ENCODE data around the gene ADAMTSL5.
"Not testable (repeated sequence)": the region's sequence is repeated elsewhere in the genome, so short reads cannot be mapped to it uniquely, and the experiment has no call there.

Gene ADAMTSL5

DNA sequence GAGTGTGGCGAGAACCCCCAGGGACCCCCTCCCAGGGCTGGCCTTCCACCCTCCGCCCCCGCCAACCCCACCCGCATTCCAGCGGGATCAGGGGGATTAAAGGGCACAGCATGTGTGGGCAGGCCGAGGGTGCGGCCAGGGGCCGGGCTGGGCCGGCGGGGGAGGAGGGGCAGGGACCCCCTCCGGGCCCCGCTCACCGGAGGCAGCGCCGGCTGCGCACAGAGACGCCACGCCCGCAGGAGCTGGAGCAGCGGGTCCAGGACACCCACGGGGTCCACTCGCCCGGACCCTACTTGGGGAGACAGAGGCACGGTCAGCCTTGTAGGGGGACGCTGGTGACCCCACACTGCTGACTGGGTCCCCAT, 2.4 kb downstream of the ADAMTSL5 start:
- no peak for ATAC-seq
- Mint-ChIP-seq H3K4me1 (peaks cover 37% of the 10 kb centered on the region), H3K9me3 (no peaks in the 10 kb centered on the region), H3K4me3 (no peak overlapping the region), H3K27ac (no peak overlapping the region), H3K36me3 (peaks cover 14% of the 10 kb centered on the region)
- no peak for DNase-seq (ENCODE audit: low spot score in 2 of 2)

DNA sequence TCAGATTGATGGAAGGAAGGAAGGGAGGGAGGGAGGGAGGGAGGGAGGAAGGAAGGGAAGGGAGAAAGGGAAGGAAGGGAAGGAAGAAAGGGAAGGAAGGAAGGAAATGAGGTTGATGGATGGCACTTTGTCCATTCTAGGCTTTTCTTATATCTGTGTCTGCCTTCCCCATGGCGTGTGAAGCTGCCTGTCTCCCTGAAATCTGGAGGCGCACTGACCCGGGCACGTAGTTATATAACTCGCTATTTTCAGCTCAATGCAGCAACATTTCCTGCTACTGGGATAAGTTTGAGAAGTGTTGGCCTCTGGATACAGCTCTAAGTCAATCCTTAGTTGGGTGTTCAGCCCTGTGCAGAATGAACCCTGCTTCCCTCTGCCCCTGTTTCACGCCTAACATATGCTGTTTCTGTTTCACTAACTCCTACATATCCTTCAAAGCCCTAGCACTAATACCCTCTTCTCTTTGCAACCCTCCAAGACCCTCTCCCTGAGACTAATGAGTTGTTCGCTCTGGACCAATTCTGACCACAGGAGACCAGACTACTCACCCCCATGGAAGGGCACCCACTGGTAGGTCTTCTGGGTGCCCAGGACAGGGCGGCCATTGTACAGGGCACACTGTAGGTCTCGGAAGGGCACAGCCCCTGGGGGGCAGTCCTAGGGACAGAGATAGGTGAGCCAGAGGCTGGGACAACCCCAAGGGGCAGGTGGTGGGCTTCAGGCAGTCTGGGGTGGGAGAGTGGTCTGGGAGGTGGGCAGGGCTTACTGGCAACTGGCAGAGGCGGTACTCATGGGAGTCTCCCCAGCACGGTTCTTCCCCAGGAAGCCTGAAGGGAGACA, 3.0 kb downstream of the ADAMTSL5 start:
- DNase-seq (ENCODE audit: low spot score in 2 of 2) (no peak), ATAC-seq (no peak)
- peak overlapping the region; percentile 21 for H3K27ac Mint-ChIP-seq
- H3K4me1 Mint-ChIP-seq = peaks cover 37% of the 10 kb centered on the region
- no peak overlapping the region for H3K4me3 Mint-ChIP-seq
- H3K9me3 Mint-ChIP-seq = no peaks in the 10 kb centered on the region
- H3K36me3 Mint-ChIP-seq = peaks cover 14% of the 10 kb centered on the region

DNA sequence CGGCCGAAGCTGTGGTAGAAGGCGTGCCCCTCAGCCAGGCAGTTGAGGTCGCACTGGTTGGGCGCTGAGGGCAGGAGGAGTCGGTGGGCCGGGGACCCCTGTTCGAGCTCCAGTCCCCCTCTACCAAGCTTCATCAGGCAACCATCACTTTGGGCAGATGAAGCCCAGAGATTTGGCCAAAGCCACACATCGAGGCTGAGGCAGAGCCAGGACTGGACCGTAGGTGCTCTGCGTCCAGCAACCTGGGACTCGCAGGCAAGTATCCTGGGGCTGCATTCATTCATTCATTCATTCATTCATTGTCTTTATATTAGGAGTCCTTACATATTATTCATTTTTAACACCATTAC, 4.3 kb downstream of the ADAMTSL5 start:
- Mint-ChIP-seq H3K9me3 (no peaks in the 10 kb centered on the region), H3K4me3 (peak overlapping the region; percentile 82), H3K4me1 (peaks cover 31% of the 10 kb centered on the region), H3K36me3 (peaks cover 6% of the 10 kb centered on the region), H3K27ac (no peak overlapping the region)
- DNase-seq (ENCODE audit: low spot score in 2 of 2) = no peak
- no peak for ATAC-seq

DNA sequence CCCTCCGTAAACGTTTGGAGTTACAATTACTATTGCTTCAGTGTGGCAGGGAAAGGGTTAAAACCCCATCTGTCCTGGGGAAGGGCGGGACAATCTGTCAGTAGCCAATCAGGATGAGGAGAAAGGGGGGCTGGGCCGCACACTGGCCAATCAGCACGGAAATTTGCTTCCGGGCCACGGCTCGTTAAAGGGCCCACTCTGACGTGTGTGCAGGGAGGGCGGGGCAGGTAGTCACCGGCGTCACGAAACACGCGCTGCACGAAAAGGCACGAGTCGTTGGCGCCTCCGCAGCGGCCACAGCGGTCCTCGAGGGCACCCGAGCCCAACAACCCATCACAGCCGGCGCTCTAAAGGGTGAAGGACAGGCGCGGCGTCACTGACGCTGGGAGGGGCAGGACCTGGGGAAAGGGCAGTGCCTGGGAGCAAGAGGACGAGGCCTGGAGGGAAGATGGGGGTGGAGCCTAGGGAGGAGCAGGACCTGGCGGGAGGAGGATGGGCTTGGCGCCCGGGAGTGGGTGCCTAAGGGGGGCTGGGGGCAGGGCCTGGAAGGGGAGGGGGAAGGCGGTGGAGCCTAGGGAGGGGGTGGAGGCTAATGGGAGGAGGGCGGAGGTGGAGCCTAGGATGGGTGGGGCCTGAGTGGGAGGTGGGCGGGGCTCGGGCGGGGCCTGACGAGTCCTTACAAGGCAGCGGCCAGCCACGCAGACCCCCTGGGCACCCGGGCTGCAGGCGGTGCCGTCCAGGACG, 4.9 kb downstream of the ADAMTSL5 start:
- DNase-seq (ENCODE audit: low spot score in 2 of 2) (peak; percentile 70 to 93), ATAC-seq (peak; percentile 91)
- Mint-ChIP-seq H3K9me3 (no peaks in the 10 kb centered on the region), H3K36me3 (peaks cover 6% of the 10 kb centered on the region), H3K27ac (peak overlapping the region; percentile 83), H3K4me3 (peak overlapping the region; percentile 82), H3K4me1 (peaks cover 31% of the 10 kb centered on the region)

DNA sequence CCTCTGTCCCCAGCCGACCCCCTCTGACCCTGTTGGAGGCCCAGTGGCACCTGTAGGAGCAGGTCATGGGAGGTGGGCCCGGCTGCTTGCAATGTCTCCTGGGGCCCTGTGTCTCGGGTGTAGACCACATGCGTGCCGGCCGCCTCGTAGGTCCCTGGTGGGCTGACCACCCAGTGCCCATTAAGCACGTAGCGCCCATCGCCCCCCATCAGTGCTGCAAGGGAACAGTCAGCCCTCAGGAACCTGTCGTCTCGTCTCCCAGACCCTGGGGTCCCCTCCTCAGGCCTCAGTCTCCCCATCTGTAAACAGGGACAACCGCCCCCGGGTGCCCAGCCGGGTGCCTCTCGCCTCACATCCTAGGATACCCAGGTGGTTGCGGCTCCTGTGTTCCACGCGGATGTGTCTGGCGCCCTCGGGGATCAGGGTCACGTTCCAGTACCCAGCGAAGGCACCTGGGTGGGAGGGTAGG, 5.6 kb downstream of the ADAMTSL5 start:
- H3K9me3 Mint-ChIP-seq = no peaks in the 10 kb centered on the region
- no peak for ATAC-seq
- H3K4me3 Mint-ChIP-seq = peak overlapping the region; percentile 82
- H3K4me1 Mint-ChIP-seq = peaks cover 25% of the 10 kb centered on the region
- no peak for DNase-seq (ENCODE audit: low spot score in 2 of 2)
- H3K36me3 Mint-ChIP-seq = peaks cover 6% of the 10 kb centered on the region
- peak overlapping the region; percentile 83 for H3K27ac Mint-ChIP-seq

DNA sequence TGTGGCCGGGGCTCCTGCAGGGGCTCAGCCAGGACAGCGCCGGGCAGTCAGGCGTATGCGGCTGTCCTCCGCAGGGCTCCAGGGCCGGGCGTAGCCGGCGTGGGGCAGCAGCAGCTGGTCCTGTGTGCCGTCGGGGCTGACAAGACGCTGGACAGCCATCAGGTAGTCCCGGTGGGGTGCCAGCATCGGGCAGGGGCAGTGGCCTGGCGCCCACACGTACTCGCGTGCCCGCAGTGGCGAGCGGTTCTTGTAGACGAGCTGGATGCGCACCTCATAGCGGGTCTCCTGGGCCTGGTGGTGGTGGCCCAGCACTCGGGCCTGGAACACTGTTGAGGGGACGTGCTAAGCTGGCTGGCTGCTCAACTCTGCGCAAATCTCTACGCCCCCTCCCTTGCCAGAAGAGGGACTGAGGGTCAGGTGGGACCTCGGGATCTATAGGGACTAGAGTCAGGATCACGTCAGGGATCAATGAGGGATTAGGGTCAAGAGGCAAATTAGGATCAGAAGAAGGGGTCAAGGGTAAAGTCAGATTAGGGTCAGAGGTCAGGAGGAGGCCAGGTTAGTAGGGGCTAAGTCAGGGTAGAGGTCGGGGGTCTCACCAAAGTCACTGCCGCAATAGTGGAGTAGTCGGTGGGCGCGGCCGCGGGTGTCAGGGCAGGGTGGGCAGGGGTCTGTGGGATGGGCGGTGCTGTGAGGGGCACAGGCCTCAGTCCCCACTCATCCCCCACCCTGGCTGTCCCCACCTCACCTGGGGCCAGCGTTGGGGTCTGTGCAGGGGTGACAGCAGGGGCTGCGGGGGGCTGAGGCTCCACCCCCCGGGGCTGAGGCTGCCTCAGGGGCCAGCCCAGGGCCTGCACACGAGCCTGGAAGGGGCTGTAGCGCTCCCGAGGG, 6.6 kb downstream of the ADAMTSL5 start:
- ATAC-seq = no peak
- no peak overlapping the region for H3K27ac Mint-ChIP-seq
- H3K36me3 Mint-ChIP-seq = peaks cover 6% of the 10 kb centered on the region
- no peak overlapping the region for H3K4me3 Mint-ChIP-seq
- H3K9me3 Mint-ChIP-seq = no peaks in the 10 kb centered on the region
- peaks cover 24% of the 10 kb centered on the region for H3K4me1 Mint-ChIP-seq
- DNase-seq (ENCODE audit: low spot score in 2 of 2) = no peak

DNA sequence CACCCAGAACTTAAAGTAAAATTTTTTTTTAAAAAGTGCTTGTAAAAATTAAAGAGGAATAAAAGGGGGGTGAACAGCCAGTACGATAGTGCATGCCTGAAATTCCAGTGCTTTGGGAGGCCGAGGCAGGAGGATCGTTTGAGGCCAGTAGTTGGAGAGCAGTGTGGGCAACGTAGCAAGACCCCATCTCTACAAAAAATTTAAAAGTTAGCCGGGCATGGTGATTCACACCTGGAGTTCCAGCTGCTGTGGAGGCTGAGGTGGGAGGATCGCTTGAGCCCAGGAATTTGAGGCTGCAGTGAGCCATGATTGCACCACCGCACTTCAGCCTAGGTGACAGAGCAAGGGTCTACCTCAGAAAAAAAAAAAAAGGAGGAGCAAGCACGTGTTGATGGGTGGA, 7.8 kb downstream of the ADAMTSL5 start:
- Mint-ChIP-seq H3K4me3 (no peak overlapping the region), H3K36me3 (peaks cover 6% of the 10 kb centered on the region), H3K27ac (no peak overlapping the region), H3K9me3 (no peaks in the 10 kb centered on the region), H3K4me1 (peaks cover 22% of the 10 kb centered on the region)
- ATAC-seq = no peak
- no peak for DNase-seq (ENCODE audit: low spot score in 2 of 2)

DNA sequence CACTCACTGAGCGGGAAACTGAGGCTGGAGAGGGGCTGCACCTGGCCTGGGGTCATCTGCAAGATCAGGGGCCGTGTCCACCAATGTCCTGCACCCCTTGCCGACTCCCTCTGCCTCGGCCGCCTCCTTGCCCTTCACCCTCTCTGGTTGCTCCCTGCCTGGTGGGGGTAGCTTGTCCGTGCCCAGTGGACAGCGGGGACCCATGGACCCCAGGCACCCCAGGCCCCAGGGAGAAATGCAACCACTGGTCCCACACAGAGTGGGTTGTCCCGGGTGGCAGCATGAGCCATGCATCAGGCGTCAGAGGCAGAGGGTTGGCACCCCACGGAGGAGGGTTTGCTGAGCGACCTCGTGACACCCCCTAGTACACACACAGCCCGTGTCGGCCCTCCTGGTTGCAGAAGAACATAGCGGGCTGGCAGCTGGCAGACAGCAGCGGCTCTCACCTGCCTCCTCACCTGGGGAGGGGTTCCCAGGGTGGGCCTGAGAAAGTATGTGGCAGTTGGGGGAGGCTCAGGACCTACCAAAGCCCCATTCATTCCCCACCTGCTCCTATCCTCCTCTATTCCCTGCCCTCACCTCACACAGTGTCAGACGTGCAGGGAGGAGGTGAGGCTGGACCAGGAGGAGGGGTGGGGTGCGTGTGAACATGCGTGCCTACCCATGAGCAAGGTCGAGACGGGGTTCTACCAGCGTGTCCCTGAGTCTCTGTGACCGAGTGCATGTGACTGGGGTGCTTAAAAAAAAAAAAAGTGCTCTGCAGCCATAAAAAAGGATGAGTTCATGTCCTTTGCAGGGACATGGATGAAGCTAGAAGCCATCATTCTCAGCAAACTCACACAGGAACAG, 8.7 kb downstream of the ADAMTSL5 start:
- ATAC-seq (no peak), DNase-seq (ENCODE audit: low spot score in 2 of 2) (no peak)
- no peak overlapping the region for H3K4me3 Mint-ChIP-seq
- H3K9me3 Mint-ChIP-seq = no peaks in the 10 kb centered on the region
- peaks cover 6% of the 10 kb centered on the region for H3K36me3 Mint-ChIP-seq
- H3K27ac Mint-ChIP-seq = no peak overlapping the region
- H3K4me1 Mint-ChIP-seq = peaks cover 15% of the 10 kb centered on the region

DNA sequence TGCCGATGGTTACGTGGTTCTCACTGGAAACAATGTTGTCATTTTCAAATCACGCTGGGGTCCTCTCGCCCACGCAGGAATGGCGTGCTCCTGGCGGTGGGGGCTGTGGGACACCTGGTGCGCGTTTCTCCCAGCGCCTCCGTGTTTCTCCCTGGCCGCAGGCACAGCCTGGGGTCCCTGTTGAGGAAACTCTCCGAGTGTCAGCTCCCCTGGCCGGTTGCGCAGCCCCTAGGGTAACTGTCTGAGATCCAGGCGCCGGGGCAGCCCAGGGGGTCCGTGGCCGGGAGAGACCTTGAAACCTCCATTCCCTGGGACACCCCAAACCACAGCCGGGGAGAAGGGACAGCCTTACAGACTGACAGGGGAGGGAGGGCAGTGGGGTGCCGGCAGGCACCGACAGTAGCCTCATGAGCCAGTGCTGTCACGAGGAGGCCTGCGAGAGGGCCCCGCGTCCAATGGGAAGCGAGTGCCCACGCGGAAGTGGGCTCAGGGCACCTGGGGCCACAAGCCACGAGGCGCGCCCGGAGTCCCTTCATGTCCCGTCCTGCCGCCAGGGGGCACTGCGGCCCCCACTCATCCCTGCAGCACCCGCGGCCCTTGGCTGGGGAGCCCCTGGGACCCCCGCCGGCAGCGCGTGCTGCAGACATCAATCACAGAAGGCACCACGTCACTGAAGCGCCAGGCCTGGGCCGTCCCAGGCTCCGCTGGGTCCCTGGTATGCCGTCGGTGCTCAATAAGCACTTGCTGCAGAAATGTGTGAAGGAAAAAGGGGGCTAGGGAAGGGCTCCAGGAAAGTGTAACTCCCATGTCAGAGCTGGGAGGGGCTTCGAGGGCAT, 9.5 kb downstream of the ADAMTSL5 start:
- peaks cover 15% of the 10 kb centered on the region for H3K4me1 Mint-ChIP-seq
- H3K4me3 Mint-ChIP-seq = no peak overlapping the region
- ATAC-seq (peak; percentile 65), DNase-seq (ENCODE audit: low spot score in 2 of 2) (peak; percentile 63 to 86)
- H3K9me3 Mint-ChIP-seq = no peaks in the 10 kb centered on the region
- H3K27ac Mint-ChIP-seq = no peak overlapping the region
- H3K36me3 Mint-ChIP-seq = peaks cover 6% of the 10 kb centered on the region

DNA sequence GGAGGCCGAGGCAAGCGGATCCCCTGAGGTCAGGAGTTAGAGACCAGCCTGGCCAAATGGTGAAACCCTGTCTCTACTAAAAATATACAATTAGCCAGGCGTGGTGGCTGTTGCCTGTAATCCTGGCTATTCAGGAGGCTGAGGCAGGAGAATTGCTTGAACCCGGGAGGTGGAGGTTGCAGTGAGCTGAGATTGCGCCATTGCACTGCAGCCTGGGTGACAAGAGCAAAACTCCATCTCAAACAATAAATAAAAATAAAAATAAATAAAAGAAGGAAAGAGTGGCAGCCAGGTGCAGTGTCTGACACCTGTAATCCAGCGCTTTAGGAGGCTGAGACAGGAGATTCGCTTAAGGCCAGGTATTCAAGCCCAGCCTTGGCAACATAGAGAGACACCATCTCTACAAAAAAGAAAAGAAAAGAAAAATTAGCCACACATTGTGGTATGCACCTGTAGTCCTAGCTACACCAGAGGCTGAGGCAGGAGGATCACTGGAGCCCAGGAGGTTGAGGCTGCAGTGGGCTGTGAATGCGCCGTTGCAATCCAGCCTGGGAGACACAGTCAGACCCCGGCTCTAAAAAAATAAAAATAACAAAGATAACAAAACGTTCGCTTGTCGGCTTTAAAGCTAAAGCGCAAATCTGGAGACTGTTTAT, 10.3 kb downstream of the ADAMTSL5 start:
- Mint-ChIP-seq H3K9me3 (no peaks in the 10 kb centered on the region), H3K4me1 (peaks cover 9% of the 10 kb centered on the region), H3K4me3 (no peak overlapping the region), H3K36me3 (peaks cover 2% of the 10 kb centered on the region), H3K27ac (no peak overlapping the region)
- DNase-seq (ENCODE audit: low spot score in 2 of 2) (no peak), ATAC-seq (no peak)

DNA sequence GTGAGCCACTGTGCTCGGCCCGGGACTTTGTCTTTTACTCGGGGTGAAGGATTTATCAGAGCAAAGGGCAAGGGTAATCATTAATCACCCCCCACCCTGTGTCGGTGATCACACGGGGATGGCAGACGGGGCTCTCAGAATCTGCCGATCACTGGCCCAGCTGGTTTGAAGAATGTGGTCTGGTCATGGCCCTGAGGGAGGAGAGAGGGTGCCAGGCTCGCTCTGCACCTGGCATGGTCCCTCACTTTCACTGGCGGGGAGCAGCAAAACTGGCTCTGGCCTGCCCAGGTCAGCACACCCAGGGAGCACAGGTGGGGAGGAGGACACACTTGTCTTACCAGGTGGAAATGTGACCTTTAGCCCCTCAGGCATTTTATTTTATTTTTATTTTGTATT, 11.6 kb downstream of the ADAMTSL5 start:
- H3K9me3 Mint-ChIP-seq = no peaks in the 10 kb centered on the region
- no peak overlapping the region for H3K4me3 Mint-ChIP-seq
- H3K36me3 Mint-ChIP-seq = no peaks in the 10 kb centered on the region
- H3K4me1 Mint-ChIP-seq = peaks cover 3% of the 10 kb centered on the region
- ATAC-seq = no peak
- H3K27ac Mint-ChIP-seq = no peak overlapping the region
- DNase-seq (ENCODE audit: low spot score in 2 of 2) = no peak

DNA sequence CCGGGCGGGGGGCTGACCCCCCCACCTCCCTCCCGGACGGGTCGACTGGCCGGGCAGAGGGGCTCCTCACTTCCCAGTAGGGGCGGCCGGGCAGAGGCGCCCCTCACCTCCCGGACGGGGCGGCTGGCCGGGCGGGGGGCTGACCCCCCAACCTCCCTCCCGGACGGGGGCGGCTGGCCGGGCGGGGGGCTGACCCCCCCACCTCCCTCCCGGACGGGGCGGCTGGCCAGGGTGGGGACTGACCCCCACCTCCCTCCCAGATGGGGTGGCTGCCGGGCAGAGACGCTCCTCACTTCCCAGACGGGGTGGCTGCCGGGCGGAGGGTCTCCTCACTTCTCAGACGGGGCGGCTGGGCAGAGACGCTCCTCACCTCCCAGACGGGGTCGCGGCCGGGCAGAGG, 13.6 kb downstream of the ADAMTSL5 start:
- not testable (repeated sequence) for H3K27ac Mint-ChIP-seq; H3K4me1 Mint-ChIP-seq; ATAC-seq; DNase-seq (ENCODE audit: low spot score in 2 of 2); H3K36me3 Mint-ChIP-seq; H3K9me3 Mint-ChIP-seq; H3K4me3 Mint-ChIP-seq

DNA sequence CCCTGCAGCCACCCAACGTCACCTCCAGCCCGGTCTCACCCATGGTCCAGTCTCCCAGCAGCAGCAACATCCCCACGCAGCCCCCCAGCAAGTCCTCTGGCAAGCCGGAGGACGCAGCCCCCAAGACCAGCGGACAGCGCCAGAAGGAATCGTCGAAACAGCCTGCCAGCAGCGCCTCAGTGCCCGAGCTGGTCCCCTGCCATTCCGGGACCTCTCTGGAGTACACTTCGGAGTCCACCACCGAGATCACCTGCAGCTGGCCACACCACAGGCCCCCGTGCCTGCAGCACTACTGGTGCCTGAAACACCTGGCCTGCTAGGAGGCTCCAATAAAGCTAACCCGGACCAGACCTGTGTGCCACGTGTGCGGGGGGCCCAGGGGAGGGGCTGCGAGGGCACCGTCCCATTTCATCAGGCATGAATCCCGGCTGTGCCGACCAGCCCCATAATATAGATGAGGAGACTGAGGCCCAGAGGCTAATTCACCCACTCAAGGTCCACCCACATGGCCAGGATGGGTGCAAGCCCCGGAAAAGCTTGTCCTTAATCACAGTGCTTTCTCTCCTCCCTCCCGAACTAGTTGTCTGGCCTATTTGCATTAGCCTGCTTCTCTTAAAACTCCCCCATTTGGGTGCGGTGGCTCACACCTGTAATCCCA, 15.1 kb downstream of the ADAMTSL5 start:
- Mint-ChIP-seq H3K27ac (no peak overlapping the region), H3K4me1 (no peaks in the 10 kb centered on the region), H3K9me3 (no peaks in the 10 kb centered on the region), H3K36me3 (no peaks in the 10 kb centered on the region), H3K4me3 (no peak overlapping the region)
- DNase-seq (ENCODE audit: low spot score in 2 of 2) = no peak
- ATAC-seq = no peak
